Measurements from ENCODE around the gene CBX4. TPM values are rescaled to one million over a fixed set of nuclear protein-coding genes. Genes with fewer than 3 reads are reported as not detected.
"Not testable (repeated sequence)": the region's sequence is repeated elsewhere in the genome, so short reads cannot be mapped to it uniquely, and the experiment has no call there.

CBX4 gene
- polyA plus RNA-seq, 1 donor, result 10.0 TPM

DNA sequence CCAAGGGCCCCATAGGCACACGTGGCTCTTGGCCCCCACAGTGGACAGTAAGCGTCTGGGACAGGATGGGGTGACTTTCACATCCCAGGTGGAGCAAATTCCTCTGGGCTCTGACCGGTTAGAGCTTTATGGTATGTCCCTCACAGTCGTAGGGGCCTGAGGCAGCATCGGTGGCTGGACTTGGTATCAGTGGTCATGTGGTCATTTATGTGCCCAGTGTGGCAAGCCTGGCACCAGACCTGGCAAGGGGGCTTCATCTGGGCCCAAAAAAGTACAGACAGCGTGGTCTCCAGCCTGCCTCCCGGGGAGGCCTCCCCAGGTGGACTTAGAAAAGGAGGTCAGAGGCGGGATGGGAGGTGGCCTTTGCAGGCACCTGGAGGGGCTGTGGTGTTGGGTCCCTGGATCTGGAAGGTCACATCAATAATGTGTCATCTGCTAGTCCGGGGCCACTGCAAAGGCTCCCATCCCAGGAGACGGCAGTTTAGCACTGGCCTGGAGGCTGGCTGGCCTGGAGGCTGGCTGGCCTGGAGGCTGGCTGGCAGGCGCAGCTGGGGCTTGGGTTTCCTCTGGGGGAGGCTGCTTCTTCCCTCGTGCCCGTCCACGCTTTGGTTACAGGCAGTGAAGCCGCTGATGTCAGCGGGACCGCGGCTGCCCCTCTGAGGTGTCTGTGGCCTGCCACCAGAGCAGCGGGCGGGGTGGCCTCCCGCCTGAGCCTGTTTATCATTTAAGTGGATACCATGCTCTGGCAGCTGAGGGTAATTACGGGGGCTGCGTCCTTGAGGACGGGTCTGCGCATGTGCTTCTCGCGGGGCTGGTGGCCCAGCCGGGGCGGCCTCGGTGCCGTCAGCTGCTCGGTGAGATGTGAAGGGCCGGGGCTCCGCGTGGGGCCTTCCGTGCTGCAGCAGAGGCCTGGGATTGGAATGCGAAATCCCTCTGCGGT, 20.7 kb upstream of the CBX4 start:
- DNase-seq (ENCODE audit: low read depth), result no peak

- DNase-seq (ENCODE audit: low read depth), result no peak
Observed at GRCh38 chr17:79857095-79857494, 17.9 kb upstream of the CBX4 start.

DNA sequence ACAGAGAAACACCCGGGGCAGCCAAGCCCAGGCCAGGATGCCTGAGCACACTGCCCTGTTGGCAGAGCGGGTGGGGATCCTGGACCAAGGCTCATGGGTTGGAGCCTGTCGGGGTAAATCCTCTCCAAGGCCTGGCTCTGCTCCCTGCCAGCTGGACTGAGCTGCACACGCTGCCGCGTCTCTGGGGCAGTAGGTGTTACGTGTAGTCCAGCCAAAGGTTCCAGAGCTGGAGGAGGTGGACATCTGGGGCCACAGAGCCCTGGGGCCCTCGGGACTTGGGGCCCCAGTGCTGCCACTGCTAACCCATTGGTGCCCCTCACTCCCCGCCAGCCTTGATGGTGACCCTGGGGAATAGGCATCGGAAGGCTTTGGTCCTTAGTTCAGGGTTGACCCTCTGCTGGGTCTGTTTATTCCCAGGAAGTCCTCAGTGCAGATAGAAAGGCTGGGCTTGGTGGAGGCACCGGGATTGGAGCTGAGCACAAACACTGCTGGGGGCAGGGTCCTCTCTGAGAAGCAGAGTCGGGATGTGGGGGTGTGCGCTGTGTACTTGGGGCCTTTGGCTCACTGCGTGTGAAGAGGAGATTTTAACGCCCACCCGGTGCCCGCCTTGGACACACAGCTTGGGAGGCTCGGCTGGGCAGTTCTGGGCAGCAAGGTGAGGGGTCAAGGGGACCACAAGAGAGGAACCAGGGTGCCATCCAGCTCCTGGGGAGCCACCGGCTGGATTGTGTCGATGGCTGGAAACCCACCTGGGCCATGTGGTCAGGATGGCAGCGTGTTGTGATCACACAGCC, 16.3 kb upstream of the CBX4 start:
- DNase-seq (ENCODE audit: low read depth), result no peak

DNA sequence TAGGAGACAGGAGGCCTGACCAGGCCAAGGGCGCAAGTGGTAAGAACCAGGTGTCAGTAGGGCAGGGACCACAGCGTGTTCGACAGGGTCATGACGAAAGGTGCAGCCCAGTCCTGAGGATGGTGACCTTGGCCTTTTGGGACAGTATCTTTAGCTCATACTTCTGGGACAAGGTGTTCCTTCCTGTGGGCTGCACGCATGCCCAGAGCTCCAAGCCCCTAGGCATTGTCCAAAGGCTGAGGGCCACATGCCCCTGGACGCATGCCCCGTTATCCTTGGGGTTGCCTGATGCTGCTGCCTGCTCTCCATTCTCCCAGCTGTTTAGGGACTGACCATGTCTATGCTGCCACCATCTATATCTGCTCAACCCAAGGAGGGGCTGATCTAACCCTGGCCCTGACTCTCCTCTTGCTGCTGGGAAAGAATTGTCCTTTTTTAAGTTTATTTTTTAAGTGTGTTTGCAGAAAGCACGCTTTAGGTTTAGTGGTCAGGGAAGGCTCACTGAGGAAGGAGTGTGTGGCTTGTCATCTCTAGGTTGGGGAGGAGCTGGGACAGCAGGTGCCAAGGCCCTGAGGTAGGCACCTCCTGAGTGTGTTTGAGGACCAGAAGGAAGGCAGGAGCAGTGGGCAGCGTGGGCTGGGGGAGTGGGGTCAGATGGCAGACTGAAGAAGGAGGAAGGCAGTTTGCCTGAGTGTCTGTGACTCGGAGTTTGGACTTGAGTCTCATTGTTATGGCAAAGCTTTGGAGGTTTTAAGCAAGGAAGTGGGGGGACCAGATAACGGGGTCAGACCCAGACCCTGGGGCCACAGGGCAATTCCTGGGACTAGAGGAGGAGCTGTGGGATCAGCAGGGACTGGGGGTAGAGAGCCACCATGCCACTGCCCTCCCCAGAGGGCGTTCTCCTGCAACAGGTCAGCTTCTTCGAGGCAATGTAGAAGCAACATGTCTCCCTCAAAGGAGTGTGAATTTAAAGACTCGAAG, 15.1 kb upstream of the CBX4 start:
- DNase-seq (ENCODE audit: low read depth), result no peak

DNA sequence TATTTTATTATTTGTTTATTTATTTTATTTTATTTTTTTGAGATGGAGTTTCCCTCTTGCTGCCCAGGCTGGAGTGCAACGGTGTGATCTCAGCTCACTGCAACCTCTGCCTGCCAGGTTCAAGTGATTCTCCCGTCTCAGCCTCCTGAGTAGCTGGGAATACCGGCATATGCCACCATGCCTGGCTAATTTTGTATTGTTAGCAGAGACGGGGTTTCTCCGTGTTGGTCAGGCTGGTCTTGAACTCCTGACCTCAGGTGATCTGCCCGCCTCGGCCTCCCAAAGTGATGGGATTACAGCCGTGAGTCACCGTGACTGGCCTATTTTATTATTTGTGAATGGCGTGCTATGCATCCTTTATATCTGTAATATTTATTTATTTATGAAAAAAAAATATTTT, 13.9 kb upstream of the CBX4 start:
- DNase-seq (ENCODE audit: low read depth), result not testable (repeated sequence)

GRCh38 chr17:79852748-79853147, 13.5 kb upstream of the CBX4 start:
- no peak for DNase-seq (ENCODE audit: low read depth)

GRCh38 chr17:79851461-79851817, 12.2 kb upstream of the CBX4 start:
- no peak for DNase-seq (ENCODE audit: low read depth)

GRCh38 chr17:79850571-79851460, 11.6 kb upstream of the CBX4 start:
- no peak for DNase-seq (ENCODE audit: low read depth)

DNA sequence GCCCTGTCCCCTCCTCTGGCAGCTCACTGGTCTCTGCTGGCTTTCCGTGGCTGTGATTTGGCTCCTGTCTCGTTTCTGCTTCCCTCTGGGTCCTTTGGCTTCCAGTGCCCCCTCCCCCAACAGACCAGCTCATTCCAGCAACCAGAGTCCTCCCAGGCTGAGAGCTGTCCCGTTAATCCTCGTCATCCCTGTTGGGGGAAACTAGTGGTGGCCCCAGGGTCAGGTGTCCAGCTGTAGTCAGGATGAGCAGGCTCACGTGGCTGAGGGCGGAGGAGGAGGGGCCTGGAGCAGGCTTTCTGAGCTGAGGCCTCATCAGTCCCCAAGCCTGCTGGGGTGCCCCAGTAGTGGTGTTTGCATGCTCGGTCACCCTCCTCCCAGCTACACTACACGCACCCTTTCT, 10.7 kb upstream of the CBX4 start:
- no peak for DNase-seq (ENCODE audit: low read depth)

DNA sequence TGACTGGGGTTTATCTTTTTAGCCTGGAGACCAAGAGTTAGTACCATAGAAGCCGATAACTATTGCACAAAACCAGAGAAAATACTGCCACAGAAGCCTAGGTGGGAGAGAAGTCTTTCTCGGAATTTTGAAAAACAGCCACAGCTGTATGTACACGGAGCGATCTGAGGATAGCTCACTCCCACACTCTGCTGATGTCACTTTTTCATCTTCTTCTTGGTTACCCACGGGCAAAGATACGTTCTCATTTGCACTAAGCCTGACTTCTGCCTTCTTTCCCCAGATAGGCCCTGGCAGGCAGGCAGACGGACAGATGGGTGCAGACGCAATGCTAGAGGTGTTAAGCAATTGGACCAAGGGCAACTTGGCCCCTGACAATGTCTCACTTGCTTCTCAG, 9.1 kb upstream of the CBX4 start:
- DNase-seq (ENCODE audit: low read depth), result no peak

GRCh38 chr17:79847698-79848369, 8.6 kb upstream of the CBX4 start:
- DNase-seq (ENCODE audit: low read depth), result no peak

DNA sequence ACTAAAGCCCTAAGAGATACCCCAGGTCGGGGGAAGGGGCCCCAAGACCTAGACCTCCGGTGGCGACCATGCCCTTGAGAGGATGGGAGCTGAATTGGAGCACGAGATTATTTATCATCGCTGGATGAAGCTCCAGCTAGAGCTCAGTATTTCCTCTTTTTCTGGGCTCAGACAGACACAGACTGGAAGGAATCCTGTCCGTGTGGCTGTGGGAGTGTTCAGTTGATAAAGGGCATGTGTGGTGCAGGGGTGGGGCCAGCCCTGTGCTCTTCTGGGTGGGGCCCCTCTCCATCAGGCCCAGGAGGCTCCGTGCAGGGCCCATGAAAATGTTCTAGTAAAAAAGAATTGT, 6.3 kb upstream of the CBX4 start:
- no peak for DNase-seq (ENCODE audit: low read depth)

DNA sequence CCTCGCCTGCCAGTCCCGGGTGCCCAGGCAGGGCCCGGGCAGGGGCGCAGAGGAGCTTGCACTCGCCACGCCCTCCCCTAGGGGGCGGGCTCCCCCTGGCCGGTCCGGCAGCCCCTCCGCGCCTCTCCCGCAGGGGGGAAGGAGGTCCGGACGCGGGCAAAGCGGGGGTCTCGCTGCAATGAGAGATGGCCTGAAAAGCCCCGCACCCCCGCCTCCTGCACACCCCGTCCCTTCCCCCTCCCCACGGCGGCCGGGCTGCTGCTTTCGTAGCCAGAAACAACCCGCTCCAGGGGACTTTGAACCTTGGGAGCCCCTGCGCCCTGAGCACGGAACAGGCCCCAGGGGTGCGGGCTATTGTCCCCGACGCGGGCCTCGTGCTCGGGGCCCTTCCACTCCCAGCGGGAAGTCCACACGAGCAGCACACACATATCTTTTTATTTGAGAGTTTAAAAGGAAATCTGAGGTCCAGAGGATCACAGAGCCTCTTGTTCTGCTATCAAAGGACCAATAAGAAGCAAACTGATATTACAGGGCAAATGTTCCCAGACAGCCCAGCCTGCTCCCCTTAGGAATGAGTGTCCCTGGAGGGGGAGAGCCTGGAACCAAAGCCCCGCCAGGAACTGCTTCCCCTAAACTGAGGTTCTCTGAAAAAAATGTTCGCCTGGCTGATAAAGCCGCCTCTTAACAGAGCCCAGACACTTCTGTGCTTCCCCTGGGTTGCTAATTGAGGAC, 5.8 kb upstream of the CBX4 start:
- DNase-seq (ENCODE audit: low read depth), result no peak

GRCh38 chr17:79843816-79844800, 4.9 kb upstream of the CBX4 start:
- no peak for DNase-seq (ENCODE audit: low read depth)

DNA sequence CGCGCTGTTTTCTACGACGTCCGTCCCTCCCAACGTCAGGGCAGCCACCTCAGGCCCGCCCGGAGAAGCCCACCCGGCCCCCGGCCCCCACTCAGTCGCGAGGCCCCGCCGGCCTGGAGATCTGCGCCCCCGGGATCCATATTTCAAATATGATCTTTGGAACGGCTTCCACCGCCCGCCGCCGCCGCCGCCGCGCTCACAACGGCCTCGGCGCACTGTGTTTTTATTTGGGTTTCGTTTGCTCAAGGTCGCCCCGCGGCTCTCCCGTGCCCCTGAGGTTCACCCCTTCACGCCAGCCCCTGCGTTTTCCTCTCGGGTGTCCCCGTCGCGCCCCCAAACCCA, 4.2 kb upstream of the CBX4 start:
- DNase-seq (ENCODE audit: low read depth), result no peak

DNA sequence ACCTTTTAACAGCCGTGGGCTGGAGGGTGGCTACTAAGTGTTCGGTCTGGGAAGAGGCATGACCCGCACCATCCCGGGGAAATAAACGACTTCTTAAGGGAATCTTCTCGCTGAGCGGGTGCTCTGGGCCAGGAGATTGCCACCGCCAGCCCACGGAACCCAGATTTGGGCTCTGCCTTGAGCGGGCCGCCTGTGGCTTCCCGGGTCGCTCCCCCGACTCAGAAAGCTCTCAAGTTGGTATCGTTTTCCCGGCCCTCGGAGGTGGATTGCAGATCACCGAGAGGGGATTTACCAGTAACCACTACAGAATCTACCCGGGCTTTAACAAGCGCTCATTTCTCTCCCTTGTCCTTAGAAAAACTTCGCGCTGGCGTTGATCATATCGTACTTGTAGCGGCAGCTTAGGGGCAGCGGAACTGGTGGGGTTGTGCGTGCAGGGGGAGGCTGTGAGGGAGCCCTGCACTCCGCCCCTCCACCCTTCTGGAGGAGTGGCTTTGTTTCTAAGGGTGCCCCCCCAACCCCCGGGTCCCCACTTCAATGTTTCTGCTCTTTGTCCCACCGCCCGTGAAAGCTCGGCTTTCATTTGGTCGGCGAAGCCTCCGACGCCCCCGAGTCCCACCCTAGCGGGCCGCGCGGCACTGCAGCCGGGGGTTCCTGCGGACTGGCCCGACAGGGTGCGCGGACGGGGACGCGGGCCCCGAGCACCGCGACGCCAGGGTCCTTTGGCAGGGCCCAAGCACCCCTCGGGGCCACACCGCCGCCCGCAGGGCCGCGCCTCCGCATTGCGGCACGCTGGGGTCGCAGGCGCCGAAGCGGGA, 3.6 kb upstream of the CBX4 start:
- no peak for DNase-seq (ENCODE audit: low read depth)

GRCh38 chr17:79842136-79842655, 3.0 kb upstream of the CBX4 start:
- no peak for DNase-seq (ENCODE audit: low read depth)
